GM21576 (cell line): ENCODE measurements around the gene MYLK.
"Not testable (repeated sequence)": the region's sequence is repeated elsewhere in the genome, so short reads cannot be mapped to it uniquely, and the experiment has no call there.

Source experiments
- ATAC-seq: cut with Tn5 transposase; IDR thresholded peaks from one replicate; pipeline ENCODE4 v1.9.1; 2021; ENCODE audit warnings: mild to moderate bottlenecking, moderate library complexity; ENCODE audit not compliant: unreplicated experiment

The MYLK gene

DNA sequence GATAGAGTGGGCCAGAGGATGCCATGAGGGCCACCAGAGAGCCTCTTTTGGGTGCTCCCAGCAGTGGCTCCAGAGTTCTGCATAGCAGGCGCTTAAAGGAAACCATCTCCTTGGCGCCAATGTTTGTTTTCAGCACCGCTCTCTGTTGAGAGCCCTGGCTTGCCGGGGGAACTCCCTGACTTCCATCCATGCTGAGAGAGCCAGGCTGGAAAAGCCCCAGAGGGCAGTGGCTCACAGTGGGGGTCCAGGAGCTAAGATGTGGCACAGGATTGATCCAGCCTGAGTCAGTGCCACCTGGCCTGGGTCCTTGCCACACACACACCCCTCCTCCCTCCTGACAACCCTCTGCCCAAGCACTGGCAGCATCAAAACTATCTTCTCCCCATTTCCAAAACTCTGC lies 248.9 kb downstream of the MYLK start:
- no peak for ATAC-seq

DNA sequence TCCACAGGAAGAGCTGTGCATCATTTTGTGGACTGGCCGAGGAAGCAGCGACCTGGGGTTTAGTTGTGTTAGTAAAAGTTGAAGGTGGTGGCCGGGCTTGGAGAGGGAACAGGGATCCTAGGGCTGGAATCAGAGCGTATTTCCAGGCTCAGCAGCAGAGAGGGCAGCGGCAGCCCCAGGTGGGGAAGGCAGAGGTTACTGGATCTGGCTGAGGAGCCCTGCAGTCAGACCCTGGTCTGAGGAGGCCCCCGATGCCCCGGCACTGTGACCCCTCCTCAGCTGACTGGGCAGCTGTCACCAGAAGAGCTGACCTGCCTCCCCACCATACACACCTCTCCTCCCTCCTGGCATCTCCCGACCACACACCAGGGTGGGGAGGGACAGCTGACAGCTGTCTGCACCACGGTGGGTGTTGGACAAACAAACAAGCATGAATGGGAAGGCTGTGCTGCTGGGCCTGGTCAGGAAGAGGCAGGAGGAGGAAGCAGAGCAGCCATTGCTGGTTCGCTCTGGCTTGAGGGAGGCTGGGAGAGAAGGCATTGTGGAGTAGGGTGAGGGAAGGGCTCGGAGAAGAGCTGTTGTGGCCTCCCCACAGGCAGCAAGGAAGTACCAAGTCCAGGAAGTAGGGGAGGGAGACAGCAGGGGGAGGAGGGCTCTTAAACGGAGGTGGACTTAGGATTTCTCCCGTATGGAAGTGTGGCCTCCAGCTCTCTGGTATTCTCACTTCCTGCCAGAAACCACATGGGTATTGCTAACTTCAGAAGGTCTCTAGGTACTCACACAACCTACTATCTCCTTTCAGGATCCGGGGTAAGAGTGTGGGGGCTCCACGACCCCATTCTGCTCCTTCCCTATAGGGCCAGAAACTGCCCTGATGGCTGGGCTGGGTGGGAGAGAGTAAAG lies 249.7 kb downstream of the MYLK start:
- ATAC-seq, result no peak

GRCh38 chr3:123633530-123633929 lies 250.6 kb downstream of the MYLK start:
- no peak for ATAC-seq

- no peak for ATAC-seq
These were observed 251.9 kb downstream of the MYLK start for GRCh38 chr3:123632161-123632655.

DNA sequence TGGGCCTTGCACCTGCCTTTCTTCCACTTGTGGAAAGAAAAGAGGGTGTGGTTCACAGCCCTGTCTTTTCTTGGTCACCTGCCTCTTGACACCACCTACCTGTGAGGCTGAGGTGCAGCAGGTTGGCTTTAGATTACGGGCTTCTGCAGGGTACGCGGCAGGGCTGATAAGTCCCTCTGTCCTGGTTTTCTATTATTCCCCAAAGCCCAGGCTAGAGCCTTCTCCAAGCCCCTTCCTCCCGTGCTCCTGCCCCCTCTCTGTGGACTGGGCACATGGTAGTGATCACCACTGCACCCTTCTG lies 254.4 kb downstream of the MYLK start:
- ATAC-seq, result no peak

DNA sequence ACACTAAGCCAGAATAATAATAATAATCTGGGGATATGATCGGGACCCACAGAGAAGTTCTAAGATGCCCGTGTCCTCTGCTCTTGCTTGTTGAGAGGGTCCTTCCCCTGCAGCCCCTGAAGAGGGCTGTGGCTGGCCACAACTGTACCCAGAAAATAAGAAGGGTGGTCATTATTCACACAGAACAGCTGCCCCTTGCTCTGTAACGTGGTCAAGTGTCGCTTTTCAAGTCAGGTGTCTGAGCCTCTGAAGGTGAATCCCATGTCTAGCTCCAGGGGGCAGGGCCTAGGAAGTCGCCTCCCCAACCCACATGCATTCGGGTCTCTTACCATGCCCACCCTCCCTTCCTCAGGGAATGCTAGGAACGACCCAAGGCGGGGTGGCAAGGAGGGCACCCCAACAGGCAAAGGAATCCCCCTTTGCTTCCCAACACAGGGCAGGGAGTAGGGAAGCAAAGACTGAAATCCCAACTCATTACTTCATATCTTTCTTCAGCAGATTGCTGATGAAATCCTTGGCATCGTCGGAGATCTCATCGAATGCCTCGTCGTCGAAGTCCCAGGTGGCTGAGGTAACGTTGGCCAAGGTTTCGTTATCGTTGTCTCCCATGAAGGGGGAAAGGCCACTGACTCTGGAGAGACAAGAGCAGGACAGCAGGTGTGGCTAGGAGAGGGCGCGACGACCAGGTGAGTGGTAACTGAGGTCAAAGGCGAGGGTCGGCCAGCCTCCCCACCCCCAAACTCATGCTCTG lies 255.0 kb downstream of the MYLK start:
- ATAC-seq, result no peak

DNA sequence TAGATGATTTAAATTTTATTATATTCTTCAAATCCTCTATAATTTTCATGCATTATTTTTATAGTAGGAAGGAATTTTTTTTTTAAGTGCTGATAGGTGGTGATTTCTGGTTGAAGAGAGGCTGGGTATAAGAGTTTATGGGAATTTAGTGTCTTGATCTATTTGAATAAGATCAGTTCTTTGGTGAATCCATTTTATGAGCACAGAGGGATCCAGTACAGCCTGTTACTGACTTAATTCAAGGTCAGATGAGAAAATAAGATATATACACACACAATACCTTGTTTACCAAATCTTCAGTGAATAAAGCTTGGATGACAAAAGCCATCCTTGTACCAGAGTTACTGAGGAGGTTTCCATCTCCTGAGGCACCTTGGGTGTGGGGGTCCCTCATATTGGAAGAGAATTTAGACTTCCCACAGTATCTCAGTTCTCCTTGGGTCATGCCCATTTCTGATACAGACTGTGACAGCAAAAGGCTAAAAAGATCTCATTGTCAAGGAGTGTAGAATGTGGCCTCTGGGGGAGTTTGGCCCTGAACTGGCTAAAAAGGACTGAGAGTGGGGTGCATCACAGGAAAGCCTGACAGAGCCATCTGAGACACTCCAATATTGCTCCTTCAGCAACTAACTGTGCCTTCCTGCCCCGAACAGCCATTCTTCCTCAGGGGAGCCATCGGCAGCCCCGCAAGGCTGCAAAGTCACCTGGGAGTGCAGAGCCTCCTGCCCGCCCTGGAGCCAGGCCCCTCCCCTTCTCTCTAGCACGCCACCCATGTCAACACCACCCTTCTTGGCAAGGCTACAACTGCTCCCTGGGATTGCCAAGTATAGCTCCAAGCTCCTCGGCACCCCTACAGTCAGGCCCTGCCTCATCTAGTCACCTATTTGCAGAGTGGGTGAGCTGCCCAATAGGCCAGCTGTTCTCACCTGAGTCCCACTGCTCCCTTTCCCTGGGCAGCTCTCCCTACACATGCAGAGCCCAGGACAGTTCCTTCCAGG lies 256.2 kb downstream of the MYLK start:
- ATAC-seq, result no peak

DNA sequence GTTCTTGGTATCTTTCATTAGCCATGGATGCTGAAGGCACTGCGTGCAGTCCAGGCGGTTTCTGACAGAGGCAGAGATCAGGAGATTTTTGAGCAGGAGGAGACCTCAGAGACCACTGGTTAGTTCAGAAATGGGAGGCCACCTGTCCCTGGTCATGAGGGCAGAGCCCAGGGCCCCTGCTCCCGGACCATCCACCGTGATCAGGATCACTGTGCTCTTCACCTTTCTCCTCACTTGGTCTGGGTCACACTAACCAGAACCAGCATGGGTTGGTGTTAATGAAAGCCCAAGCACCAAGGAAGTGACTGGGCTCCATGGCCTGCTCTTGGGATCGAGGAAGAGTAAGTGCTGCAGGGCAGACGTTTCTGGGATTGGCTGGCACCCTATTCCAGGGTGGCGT lies 257.3 kb downstream of the MYLK start:
- no peak for ATAC-seq

DNA sequence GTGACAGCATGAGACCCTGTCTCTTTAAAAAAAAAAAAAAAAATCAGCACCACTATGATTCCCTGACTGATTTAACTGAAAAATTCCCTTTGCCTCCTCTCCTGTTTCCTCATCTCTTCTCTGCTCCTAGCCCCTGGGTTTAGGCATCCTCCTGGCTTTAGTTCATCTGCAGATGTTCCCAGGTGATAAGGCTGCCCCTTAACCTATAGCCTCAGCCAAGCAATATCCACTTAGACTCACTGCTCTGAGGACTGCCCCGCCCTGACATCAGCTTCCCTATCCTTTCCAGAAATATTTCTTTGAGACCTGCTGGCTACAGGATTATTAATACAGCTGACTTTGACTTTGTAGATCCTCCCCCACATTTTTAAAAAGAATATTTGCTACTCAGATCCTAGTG lies 259.8 kb downstream of the MYLK start:
- no peak for ATAC-seq

DNA sequence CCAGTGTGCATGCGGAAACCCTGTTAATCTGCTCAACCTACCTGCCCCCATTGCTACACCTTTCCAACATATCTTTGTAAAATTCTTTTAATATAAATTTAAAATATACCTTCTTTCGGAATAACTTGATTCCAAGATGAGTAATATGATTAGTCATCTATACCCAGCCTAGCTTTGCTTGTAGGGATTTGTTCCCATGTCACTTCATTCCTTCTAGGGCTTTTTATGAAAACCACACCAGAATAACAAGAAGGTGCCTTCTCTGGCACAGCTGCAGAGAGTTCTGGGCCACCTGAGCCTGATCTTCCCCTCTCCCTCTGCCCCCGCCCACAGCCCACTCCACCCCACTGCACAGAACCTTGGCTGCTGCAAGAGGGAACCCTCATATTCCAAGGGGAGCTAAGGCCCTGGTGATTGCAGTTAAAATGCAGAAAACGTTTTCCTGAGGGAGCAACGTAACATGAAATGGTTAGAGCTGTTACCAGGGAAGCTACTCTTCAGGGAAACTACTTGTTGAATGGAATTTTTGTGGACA lies 260.7 kb downstream of the MYLK start:
- ATAC-seq, result no peak

- no peak for ATAC-seq
These were observed 261.4 kb downstream of the MYLK start for GRCh38 chr3:123622766-123623165.

DNA sequence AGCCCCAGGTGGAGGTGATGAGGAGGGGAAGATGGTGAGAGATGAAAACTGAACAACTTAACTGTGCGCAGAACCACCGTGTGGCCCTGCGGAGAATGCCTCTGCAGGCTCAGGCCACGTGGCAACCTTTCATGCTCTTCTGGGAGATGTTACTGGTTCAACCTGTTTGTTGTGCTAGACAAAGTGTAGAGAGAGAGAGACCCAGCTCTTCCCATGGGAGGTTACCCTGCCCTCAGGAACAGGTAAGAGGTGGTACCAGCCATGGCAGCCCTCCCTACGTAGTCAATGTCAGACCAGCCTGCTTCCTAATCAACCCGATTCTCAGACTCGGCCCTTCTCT lies 262.3 kb downstream of the MYLK start:
- no peak for ATAC-seq

GRCh38 chr3:123621186-123621849 lies 262.8 kb downstream of the MYLK start:
- no peak for ATAC-seq

DNA sequence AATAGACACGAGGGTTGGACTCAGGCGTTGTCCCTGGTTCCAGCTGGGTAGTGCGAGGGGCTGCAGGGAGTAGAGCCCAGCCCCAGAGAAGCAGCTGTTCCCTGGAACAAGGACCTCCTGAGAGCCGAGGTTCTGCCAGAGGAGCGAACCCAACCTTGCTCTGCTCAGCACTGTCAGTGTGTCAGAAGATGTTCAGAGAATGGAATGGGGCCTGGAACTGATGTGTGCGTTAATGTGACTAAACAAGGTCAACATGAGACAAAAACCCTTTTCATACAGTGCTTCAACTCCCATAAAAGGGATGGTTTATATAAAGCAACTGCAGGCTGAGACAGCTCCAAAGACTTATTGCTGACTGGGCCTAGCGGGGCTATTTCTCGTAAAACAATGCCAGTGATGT lies 263.8 kb downstream of the MYLK start:
- ATAC-seq, result no peak

DNA sequence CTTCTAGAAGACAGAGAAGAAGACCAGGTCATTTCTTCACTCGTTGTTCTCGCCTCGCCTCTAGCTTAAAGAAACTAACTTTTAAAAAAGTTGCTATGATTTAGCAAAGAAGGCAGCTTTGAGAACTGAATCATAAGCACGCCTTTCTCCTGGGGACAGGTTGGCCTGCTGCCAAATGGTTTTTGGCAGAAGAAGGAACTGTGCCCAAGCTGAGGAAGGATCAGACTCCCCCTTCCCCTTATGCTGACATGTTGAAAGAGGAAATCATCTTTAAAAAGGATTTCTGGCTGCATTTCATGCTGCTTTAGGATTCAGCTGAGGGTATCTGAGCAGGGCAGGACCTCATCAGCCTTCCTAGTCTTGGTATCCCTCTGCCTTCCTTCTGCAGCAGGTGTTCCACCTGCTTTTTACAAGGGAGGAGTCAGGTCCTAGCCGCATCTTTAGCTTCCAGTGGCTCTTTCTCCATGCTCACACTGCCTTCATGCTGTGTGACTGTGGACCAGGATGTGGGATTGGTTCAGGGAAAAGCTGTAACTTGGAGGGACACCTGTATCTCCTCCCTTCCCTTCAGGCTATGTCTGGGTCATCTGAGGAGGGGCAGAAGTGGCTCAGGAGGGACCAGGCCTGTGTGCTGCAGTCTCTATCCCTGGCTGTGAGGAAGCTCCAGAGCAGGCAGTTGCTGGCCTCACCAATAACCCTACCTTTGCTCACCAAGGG lies 265.2 kb downstream of the MYLK start:
- no peak for ATAC-seq

GRCh38 chr3:123618076-123618708 lies 265.9 kb downstream of the MYLK start:
- ATAC-seq, result no peak

DNA sequence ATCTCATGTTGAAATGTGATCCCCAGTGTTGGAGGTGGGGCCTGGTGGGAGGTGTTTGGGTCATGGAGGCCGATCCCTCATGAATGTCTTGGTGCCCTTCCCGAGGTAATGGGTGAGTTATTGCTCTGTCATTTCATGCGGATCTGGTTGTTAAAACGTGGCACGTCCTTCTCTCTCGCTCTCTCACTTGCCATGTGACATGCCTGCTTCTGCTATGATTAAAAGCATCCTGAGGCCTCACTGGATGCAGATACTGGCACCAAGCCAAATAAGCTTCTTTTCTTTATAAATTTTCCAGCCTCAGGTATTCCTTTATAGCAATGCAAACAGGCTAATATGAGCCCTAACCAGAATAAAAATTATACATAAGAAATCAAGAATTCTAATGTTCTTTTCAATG lies 267.5 kb downstream of the MYLK start:
- ATAC-seq, result no peak

GRCh38 chr3:123613543-123613942 lies 270.6 kb downstream of the MYLK start:
- ATAC-seq, result no peak

DNA sequence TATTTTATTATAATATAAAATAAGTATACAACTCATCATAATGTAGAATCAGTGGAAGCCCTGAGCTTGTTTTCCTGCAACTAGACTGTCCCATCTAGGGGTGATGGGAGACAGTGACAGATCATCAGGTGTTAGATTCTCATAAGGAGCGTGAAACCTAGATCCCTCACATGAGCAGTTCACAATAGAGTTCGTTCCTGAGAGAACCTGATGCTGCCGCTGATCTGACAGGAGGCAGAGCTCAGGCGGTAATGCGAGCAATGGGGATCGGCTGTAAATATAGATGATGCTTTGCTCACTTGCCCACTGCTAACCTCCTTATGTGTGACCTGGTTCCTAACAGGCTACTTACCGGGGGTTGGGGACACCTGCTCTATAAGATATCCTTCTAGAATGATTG lies 272.5 kb downstream of the MYLK start:
- ATAC-seq, result not testable (repeated sequence)
